Testis (tissue), 3 donors: Measurements from ENCODE around the gene CCNF. TPM values are rescaled to one million over a fixed set of nuclear protein-coding genes. Genes with fewer than 3 reads are reported as not detected.

ENCODE experiments used
- DNase-seq: peaks from one replicate; pipeline ENCODE4 v3.0.0-alpha.2; 2019
- H3K27ac ChIP-seq, 2 donors: fragments of 200-600 bp; sonication (generic); one replicate each; pipeline ENCODE4 v1.5.1; 2019
- H3K27me3 ChIP-seq: fragments of 200-600 bp; sonication (generic); one replicate; pipeline ENCODE4 v1.5.1; 2019
- H3K36me3 ChIP-seq: fragments of 200-600 bp; sonication (generic); one replicate; pipeline ENCODE4 v1.5.1; 2017; ENCODE audit warnings: low read depth; ENCODE audit errors: missing control alignments
- H3K4me1 ChIP-seq: fragments of 200-600 bp; sonication (generic); one replicate; pipeline ENCODE4 v1.5.1; 2019
- H3K4me3 ChIP-seq, 2 donors: fragments of 200-600 bp; sonication (generic); one replicate each; pipeline ENCODE4 v1.5.1; 2017 to 2019
- H3K9me3 ChIP-seq: fragments of 200-600 bp; sonication (generic); one replicate; pipeline ENCODE4 v1.5.1; 2017
- POLR2A ChIP-seq: fragments of 450-650 bp; IDR thresholded peaks from one replicate; pipeline ENCODE4 v1.6.1; 2017; ENCODE audit warnings: antibody characterized with exemption, mild to moderate bottlenecking, moderate library complexity
- WGBS, 2 donors: methylation state at CpG; one replicate each; pipeline ENCODE4 v1.1.5; 2018; 5-methylcytosine and 5-hydroxymethylcytosine counted together
- intact Hi-C: fragments of 100-400 bp; cut with DNase I; formaldehyde crosslinking; loops from one replicate; pipeline ENCODE4 v1.15.1; 2023; ENCODE audit warnings: low total_unique reads
- polyA plus RNA-seq: library from polyadenylated mRNA; stranded (reverse); fragments of 350-450 nt; fragmentation: Illumina TruSeq; extraction: RNeasy Lipid Tissue Mini Kit (QIAGEN cat#74804); gene quantifications from one replicate; pipeline ENCODE4 v1.2.3, GENCODE V29; 2014; ENCODE audit warnings: low read depth, low replicate concordance; ENCODE audit not compliant: insufficient read depth
- total RNA-seq, 2 donors: library from RNA; depleted of rRNA; stranded (reverse); fragments of >200 nt; gene quantifications; one replicate each; pipeline ENCODE4 v1.2.3, GENCODE V29; 2016
- TF ChIP-seq, protein P1 (sequence below), 3 experiments: fragments of 450-650 bp in 2 of 3; fragments of 200-600 bp in 1 of 3; sonication (generic) in 1 of 3; IDR thresholded peaks; one replicate each; pipeline ENCODE4 v1.5.1; 2016 to 2019; ENCODE audit warnings: antibody characterized with exemption in 3 of 3, mild to moderate bottlenecking in 2 of 3, moderate library complexity in 1 of 3

The CCNF gene
- total and polyA plus RNA-seq, 3 donors from 2014 or later, result 6.0 to 10.8 (median 9.4) TPM

DNA sequence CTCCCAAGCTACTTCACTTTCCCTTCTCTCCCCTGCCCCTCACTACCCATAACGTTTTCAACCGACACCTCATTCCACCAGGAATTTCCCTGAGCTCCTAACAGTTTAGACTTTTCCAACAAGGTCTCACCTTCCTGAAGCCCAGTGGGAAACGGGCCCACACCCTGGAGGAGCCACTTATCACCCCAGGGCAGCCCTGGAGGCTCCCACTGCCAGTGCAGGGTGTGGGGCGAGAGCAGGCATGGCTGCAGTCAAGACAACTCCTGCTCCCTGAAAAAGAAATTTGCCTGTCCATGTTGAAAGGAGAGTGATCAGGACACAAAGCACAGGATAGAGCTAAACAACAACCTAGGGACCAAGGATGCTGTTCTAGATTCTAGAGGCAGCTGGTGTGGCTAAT, 1.7 kb upstream of the CCNF start:
- no peak overlapping the region for H3K27ac ChIP-seq
- peaks cover 12% of the 10 kb centered on the region for H3K4me1 ChIP-seq
- 85 to 91% methylated on average over 4 of the region's 4 CpGs for WGBS, 2 donors
- no peak for TF ChIP-seq POLR2A
- TF ChIP-seq, protein P1, sequence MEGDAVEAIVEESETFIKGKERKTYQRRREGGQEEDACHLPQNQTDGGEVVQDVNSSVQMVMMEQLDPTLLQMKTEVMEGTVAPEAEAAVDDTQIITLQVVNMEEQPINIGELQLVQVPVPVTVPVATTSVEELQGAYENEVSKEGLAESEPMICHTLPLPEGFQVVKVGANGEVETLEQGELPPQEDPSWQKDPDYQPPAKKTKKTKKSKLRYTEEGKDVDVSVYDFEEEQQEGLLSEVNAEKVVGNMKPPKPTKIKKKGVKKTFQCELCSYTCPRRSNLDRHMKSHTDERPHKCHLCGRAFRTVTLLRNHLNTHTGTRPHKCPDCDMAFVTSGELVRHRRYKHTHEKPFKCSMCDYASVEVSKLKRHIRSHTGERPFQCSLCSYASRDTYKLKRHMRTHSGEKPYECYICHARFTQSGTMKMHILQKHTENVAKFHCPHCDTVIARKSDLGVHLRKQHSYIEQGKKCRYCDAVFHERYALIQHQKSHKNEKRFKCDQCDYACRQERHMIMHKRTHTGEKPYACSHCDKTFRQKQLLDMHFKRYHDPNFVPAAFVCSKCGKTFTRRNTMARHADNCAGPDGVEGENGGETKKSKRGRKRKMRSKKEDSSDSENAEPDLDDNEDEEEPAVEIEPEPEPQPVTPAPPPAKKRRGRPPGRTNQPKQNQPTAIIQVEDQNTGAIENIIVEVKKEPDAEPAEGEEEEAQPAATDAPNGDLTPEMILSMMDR (IDR thresholded peaks at IDR 0.05), result no peak
- H3K36me3 ChIP-seq, result no peaks in the 10 kb centered on the region
- H3K27me3 ChIP-seq, result no peaks in the 10 kb centered on the region
- no peak for DNase-seq
- no peaks in the 10 kb centered on the region for H3K9me3 ChIP-seq
- intact Hi-C loops, result no loop called here
- no peak overlapping the region for H3K4me3 ChIP-seq

DNA sequence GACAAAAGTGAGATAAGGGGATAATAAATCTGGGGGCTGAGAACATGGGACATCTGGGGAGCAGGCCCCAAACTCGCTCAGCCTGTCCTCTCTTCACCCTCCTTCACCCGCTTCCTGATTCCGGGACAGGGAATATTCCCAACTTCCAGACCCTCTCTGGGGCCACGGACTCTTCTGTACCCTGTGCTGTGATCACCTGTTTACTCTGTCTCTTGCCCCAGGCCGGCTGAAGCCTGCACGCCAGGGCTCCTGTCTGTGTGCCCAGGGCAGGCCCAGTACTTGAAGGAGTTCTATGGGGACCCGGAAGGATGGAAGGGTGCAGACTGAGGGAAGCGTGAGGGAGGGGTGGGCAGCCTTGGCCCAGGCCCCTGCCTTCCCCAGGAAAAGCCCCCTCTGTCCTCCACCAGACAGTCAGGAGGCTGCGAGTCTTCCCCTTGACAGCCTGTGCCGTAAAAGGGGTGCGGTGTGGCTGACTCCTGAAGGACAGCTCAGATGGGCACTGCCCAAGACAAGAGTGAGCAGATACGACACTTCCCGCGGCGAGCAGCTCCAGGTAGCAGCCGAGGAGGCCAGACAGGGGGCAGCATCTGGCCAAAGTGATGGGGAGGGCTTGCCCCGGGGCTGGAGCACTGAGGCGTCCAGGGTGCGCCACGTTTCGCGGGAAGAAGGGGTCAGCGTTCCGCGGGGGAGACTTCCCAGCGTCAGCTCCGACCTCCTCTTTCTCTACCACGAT, 1.0 kb upstream of the CCNF start:
- no peak for TF ChIP-seq POLR2A
- TF ChIP-seq, protein P1 (IDR thresholded peaks at IDR 0.05), result peak in 1 of 3 experiments; percentile 19
- Histone ChIP-seq H3K4me1 (peaks cover 12% of the 10 kb centered on the region), H3K36me3 (no peaks in the 10 kb centered on the region), H3K9me3 (no peaks in the 10 kb centered on the region), H3K27ac (peak overlapping the region; percentile 68 to 85), H3K27me3 (no peaks in the 10 kb centered on the region), H3K4me3 (peak overlapping the region; percentile 89 to 90)
- 35 to 36% methylated on average over 16 to 22 of the region's 28 CpGs for WGBS, 2 donors
- intact Hi-C loops, result no loop called here
- DNase-seq, result peak; percentile 57

DNA sequence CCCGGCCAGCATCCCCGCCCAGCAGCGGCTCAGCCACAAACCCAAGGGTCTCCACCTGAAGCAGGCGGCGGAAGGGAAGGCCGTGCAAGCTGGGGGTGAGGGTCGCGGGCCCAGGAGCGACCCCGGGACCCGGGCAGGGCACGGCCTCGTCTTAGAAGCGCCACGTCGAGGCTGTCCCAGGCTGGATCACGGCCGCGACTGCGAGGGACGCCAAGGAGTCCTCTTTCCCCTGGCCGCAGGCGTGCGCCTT, 538 bp upstream of the CCNF start:
- intact Hi-C loops, result no loop called here
- peak overlapping the region; percentile 68 to 85 for H3K27ac ChIP-seq
- WGBS, 2 donors, result 2% methylated on average over 20 of the region's 24 CpGs; no CpG with 5 or more reads in 1 of the 2 donors
- H3K4me3 ChIP-seq, result peak overlapping the region; percentile 89 to 90
- DNase-seq, result no peak
- no peaks in the 10 kb centered on the region for H3K27me3 ChIP-seq
- H3K36me3 ChIP-seq, result no peaks in the 10 kb centered on the region
- H3K9me3 ChIP-seq, result no peaks in the 10 kb centered on the region
- TF ChIP-seq POLR2A, result no peak
- TF ChIP-seq, protein P1 (IDR thresholded peaks at IDR 0.05), result no peak
- peaks cover 12% of the 10 kb centered on the region for H3K4me1 ChIP-seq

DNA sequence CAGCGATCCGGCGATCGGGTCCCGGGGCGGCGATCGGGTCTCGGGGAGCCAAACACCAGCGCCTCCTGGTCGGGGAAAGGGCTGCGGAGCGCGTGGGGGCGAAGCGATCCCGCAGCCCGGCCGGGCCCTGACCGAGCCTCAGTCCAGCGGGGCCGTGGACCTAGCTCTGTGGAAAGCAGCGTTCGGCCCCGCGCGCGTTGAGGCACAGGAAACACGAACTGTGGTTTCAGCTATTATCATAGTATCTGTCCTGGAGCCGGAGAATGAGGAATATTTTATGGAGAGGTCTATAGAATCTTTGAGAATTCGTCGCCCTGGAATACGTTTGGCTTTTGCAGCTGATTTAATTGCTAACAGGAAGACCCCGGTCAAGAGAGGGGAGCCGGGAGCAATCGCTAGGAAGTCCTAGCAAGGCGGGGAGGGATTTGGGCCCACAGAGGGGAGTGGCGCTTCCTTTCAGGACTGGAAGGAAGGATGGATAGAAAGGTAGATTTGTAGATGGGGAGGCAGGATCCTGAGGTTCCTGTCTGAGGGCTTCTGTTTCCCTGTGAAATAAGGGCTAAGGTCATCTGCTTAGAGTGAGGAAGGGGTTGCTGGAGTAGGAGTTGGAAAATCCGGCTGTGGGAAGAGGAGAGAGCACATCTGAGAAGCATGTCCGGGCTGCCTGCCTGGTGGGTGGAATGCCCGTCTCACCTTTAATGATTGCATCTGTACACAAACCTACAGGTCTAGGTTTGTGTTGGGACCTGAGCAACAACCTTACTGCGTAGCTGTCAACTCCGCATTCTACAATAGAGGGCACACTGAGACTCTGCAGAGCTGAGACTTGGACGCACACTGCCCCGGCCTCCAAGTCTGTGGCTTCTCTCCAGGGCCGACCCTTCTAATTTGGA, 770 bp downstream of the CCNF start:
- Histone ChIP-seq H3K36me3 (no peaks in the 10 kb centered on the region), H3K9me3 (no peaks in the 10 kb centered on the region), H3K4me1 (peaks cover 12% of the 10 kb centered on the region), H3K4me3 (peak overlapping the region; percentile 89 to 90), H3K27ac (peak overlapping the region; percentile 31 to 77), H3K27me3 (no peaks in the 10 kb centered on the region)
- peak; percentile 35 for DNase-seq
- 6 to 9% methylated on average over 13 to 44 of the region's 46 CpGs for WGBS, 2 donors
- intact Hi-C loops, result no loop called here
- no peak for TF ChIP-seq POLR2A
- TF ChIP-seq, protein P1 (IDR thresholded peaks at IDR 0.05), result no peak
